GM08714 (cell line): ENCODE measurements around the gene CCDC85C.

Experiments
- H3K4me3 ChIP-seq: fragments of 200-500 bp; sonication (Bioruptor generic); 2 replicates; pipeline ENCODE4 v1.5.1; 2014; ENCODE audit warnings: mild to moderate bottlenecking, low read length, inconsistent platforms
- ZNF274 ChIP-seq: IDR thresholded peaks from 2 replicates; pipeline ENCODE4 v1.6.1; 2012; ENCODE audit warnings: mild to moderate bottlenecking, low read depth, low read length

The CCDC85C gene

DNA sequence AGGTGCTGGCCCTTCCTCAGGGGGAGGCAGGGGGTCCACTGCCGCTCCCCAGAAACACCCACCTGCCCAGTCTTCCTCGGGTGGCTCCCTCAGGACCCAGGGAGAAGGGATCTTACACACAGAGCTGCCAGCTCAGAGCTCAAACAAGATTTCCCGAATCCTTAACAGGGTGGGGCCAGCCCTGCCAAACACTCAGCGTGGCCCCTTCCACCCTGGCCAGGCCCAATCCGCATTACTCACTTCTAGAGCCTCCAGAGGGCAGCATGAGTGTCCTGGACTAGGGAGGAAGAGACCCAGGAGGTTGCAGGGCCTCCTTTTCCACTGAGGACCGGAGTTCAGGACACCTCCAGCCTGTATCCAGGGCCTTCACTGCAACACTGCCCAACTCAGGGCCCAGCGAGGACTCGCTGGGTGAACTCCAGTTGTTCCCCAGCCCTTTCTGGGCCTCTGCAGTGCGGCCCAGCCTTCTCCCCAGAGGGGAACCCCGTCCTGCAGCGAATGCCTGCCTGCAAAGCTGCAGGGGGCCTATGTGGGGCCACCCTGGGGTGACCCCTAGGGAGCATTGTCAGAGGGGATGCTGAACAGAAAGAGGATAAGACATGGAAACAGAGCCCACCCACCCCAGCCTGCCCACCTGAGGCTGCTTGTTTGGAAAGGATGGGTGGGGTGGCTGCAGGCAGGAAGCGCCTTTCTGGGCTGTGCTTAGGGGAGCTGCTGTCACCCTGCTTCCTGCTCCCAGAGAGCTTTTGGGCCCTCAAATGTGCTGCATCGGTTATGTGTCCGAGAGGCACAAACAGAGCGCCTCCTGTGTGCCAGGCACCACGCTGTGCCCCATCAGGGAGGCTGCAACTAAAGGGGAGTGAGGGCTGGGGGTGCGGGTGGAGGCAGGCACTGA lies 79.0 kb downstream of the CCDC85C start:
- H3K4me3 ChIP-seq, result no peak overlapping the region
- TF ChIP-seq ZNF274, result no peak

DNA sequence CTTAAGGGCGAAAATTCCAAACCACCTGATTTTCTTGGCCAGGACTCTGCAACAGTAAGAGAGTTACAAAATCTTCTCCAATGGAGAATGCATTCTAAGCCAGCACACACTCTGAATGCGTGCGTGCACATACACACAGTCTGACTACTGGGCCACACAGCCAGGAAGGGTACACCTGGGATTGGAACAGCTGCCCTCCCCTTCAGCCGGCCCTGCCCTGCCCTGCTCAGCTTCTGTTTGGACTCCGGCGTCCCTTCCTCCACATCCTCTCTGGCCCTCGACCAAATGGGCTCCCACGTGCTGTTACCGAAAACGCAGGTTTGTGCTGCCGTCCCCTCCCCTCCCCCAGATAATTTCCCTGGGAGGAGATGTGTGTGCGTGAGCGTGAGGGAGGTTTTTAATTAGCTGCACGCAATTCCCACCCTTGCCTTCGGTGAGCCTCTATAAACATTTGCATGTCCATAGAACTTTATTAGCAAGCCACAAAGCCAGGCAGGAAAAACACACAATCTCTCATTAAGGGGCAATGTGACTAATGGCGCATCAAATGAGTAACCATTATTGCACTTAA lies 79.8 kb downstream of the CCDC85C start:
- TF ChIP-seq ZNF274, result no peak
- no peak overlapping the region for H3K4me3 ChIP-seq

DNA sequence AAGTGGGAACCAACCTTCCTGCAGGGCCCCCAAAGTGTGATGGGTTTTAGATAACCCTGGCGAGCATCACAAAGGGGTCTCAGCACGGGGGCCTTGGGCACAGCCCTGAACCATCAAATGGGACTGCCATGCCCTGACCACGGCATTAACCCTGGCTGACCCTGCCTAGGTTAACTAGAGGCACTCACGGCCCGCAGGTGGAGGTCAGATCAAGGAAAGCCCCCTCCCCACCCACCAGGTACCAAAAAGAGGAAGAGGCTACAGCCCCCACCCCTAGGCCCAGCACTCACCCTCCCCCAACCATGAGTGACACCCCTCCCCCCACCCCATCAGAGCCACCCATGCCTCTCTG lies 80.3 kb downstream of the CCDC85C start:
- H3K4me3 ChIP-seq, result no peak overlapping the region
- no peak for TF ChIP-seq ZNF274

DNA sequence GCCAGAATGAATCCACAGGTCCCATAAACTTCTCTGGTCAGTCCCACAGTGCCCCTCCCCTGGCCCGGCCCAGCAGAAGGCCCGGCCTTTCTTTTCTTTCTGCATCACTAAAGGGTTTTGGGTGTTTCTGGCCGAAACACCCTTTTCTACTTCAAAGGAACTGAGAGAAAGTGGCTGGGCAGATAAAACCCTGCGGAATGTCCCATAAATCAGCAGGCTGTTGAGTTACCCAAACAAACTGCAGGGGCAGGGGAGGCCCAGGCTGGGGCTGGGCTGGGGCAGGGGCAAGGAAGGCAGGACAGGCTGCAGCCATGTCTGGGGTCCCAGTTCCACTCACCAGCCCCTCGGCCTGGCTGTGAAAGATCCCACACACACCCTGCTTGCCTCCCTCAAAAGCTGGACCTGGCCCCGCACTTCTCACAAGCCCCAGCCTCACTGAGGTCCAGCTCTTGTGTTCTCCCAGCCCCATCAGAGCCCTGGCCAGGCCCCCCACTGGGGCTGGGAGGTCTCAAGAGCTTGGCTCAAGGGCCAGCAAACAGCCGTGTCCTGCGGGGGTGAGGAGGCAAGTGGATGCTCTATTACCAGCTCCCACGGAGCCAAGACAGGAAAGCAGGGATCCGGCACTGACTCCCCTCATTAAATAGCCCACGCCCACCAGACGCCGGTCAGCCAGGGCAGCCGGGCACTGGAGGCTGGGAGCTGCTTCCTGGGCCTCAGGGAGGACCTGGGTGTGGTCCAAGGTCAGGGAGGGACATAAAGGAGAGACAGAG lies 80.9 kb downstream of the CCDC85C start:
- TF ChIP-seq ZNF274, result no peak
- no peak overlapping the region for H3K4me3 ChIP-seq

DNA sequence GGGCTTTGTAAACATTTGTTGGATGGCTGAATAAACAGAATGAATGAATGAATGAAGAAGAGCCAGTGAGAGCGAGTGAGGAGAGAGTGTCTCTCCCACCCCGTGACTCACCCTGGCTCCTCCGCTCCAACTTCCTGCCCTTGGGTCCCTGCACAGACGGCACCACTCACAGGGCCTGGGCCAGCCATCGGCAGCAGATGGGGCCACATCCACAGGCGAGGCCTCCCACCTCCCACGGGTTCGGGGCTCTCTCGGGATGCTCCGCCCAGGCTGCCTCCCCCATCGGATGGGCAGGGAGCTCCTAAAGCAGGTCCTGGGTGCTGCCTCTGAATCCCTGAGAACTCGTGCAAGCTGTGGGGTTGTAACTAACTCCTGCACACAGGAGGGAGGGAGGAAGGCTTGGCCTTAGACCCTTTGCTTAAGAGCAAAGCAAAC lies 81.5 kb downstream of the CCDC85C start:
- no peak overlapping the region for H3K4me3 ChIP-seq
- no peak for TF ChIP-seq ZNF274

DNA sequence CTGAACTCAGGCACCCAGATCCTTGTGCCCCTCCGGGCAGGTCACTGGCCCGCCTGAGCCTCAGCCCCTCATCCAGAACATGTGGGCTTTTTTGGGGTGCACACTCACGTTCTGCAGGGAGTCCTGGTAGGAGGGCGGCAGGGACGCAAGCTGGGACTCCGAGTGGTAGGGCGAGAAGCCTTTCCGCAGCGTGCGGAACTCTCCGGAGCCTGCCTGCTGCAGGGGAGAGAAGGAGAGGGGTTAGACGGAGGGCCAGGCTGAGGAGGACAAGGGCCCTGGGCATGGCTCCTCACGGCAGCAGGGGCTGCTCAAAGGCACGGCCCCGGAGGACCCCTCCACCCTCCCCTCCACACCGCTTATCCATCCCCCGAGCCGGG lies 82.0 kb downstream of the CCDC85C start:
- H3K4me3 ChIP-seq, result no peak overlapping the region
- TF ChIP-seq ZNF274, result no peak

DNA sequence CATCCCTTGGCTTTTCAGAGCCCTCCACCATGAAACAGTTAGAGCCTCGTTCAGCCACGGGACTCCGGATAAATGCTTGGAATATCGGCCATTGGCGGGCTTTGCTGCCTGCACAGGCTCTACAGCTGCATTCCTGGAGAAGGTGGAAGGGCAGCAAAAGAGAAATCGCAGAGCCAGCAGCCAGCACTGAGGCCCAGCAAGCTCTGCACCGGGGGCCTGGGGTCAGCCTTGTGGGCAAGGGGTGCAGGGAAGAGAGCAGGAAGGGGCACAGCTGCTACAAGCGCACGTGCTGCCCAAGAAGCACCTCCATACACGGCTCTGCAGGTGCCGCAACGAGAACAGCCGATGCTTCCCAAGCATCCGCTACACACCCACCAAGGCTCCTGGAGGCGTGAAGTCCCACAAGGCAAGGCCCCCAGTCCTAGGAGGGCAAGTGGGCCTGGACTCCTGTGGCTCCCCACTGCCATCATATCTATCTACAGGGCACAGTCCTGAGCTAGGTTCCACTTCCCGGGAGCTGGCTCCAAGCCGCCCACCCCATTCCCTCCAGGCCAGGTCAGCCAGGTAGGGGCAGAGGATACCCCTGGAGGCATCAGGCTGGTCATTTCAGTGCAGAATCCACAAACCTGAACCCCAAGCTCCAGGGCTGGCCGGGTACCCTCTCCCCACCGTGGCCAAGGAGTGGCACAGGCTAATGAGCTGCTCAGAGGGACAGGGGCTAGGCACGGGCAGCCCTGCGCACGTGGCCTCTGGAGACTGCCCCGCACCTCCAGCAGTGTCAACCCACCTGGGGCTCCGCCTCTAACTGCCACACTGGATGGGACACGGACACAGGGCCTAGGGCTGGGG lies 82.6 kb downstream of the CCDC85C start:
- no peak for TF ChIP-seq ZNF274
- no peak overlapping the region for H3K4me3 ChIP-seq

DNA sequence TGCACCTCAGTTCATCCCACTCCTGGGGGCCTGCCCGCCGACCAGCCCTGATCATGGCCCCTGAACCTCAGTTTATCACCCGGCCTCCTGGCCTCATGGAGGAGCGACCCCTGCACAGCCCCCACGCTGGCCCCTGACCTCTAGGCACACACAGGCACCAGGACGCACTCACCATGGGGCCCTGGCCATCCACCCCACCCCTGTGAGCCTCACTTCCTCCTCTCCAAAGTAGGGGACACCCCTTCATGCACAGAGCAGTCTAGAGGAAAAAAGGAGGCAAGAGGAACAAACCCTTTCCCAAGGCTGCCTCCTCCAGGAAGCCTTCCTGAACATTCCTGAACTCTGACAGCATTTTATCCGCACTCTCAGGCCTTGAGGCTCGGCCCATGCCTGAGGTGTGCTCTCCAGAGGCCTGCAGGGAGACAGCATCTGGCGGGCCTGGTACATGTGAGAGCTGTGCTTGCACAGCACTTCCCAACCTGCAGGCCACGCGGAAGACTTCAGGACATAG lies 83.4 kb downstream of the CCDC85C start:
- H3K4me3 ChIP-seq, result no peak overlapping the region
- TF ChIP-seq ZNF274, result no peak

DNA sequence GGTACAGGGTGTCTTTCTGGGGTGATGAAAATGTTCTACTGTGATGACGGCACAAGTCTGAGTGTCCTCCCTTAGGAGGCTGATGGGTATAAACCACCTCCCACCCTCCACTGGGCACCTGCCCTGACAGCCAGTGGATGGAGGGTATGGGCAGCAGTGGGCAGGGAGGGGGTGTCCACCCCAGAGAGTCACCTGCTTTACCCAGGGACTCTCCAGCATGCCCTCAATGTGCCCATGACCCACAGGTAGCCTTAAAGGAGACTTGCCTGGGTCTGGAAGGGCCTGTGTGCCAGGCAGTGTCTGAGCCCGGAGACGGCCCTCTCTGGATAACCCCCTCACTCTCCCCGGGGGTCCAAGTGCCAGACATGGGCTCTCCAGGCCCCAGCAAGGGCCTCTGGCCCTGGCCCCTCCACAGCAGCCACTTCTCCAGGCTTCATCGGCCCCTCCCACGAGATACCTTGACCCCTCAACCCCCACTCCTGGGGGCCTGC lies 84.0 kb downstream of the CCDC85C start:
- no peak for TF ChIP-seq ZNF274
- no peak overlapping the region for H3K4me3 ChIP-seq

DNA sequence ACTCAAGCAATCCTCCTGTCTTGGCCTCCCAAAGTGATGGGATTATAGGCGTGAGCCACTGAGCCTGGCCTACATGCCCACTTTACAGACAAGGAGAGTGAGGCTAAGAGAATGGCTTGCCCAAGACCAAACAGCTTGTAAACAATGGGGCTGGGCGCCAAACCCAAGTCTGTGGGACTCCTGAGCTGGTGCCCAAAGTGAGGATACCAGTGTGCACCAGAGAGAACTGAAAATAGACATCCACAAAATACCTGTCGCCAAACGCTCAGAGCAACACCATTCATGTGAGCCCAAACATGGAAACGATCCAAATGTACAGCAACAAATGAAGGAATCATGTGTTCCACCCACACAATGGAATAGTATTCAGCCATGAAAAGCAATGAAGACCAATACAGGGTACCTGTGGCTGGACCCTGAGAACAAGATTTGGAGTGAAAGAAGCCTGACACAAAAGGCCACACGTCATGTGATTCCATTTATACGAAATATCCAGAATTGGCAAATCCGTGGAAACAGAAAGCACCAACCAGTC lies 84.6 kb downstream of the CCDC85C start:
- H3K4me3 ChIP-seq, result no peak overlapping the region
- TF ChIP-seq ZNF274, result no peak

DNA sequence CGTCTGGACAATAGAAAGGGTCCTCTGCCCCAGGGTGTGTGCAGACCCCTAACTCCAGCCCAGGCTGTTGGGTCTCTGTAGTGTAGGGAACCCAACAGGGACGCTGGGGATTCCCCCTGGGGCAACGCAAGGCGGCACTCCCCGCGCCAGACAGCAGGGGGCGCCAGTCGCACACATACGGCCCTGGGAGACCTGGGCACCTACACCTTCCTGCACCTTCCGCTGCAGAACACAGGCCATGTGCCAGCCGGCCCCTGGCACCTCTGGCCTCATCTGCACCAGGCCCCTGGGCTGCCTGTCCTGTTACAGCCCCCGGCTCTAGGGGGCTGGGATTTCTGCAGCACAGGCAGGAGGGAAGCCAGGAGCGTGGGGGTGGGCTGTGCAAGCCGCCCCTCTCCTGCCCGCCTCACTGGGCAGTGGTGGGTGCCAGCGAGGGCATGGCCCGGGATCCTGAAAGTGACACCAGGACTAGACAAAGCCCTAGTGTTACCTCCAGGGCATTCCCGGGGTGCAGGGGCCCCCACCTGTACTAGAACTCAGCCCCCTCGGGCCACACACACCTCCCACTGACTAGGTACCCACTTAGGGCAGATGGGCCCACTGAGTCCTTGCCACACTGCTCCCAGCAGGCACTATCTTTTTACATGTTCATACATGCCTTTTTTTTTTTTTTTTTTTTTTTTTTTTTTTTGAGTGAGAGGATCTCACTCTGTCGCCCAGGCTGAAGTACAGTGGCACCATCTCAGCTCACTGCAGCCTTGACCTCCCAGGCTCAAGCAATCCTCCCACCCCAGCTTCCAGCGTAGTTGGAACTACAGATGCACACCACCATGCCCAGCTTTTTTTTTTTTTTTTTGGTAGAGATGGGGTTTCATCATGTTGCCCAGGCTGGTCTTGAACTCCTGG lies 85.3 kb downstream of the CCDC85C start:
- no peak overlapping the region for H3K4me3 ChIP-seq
- TF ChIP-seq ZNF274, result no peak

DNA sequence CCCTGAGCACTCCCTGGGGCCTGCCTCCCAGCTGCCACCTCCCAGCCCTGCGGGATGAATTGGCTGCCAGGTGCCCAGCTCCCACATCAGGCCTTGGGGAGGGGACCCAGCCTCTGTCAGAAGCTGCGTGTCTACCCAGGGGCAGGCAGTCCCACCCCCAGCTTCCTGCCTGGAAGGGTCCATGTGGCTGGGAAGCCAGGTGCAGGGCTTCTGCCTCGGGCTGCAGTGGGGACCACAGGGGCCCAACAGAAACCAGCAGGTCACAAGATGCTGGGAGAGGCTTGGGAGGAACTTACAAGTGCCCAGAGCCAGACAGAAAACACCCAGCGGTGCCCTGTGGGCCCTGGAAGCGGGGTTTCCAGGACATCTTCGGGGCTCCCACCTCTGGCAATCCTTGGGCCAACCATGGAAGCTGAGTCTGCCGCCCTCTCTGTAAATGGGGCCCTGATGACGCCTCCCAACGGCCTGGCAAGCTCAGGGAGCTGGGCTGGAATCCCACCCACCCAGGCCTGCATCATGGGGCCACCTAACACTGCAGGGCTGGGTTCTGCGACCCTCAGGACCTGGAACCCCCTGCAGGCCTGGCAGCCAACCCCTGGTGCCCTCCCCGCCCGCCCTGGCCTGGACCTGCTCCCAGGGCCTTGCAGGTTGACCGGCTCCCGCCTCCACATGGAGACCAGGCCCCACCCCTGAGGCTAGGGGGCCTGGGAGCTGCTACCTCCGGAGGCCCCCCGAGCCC lies 86.2 kb downstream of the CCDC85C start:
- no peak for TF ChIP-seq ZNF274
- H3K4me3 ChIP-seq, result no peak overlapping the region
